Measurements from ENCODE around the gene ADI1. TPM values are rescaled to one million over a fixed set of nuclear protein-coding genes. Genes with fewer than 3 reads are reported as not detected.

ADI1 gene
- total and polyA plus RNA-seq, 2 of the 8 experiments (the other 6 are each of a cell fraction or from before 2014, with no cell fraction given) = 12.2 to 40.2 TPM

- TF ChIP-seq CHD1 (IDR thresholded peaks at IDR 0.05; ENCODE audit: low read depth, low read length) (no peak), KDM5A (IDR thresholded peaks at IDR 0.05; ENCODE audit: low read length) (no peak), ATF2 (IDR thresholded peaks at IDR 0.05; ENCODE audit: low read length) (no peak)
- Histone ChIP-seq H3K56ac (replicated peaks; ENCODE audit: insufficient read length, low read depth, low read length) (no peak overlapping the region), H4K20me1 (replicated peaks in 1 of 2; ENCODE audit: control insufficient read depth in 1 of 2, insufficient read depth in 2 of 2, low read length in 2 of 2) (no peaks in the 10 kb centered on the region), H3K27ac (ENCODE audit: low read depth, low read length) (no peak overlapping the region), H4K91ac (replicated peaks; ENCODE audit: insufficient read length, low read length) (no peak overlapping the region), H2BK15ac (ENCODE audit: low read length) (no peak overlapping the region), H2BK5ac (ENCODE audit: low read depth, low read length) (no peak overlapping the region), H3K4ac (replicated peaks; ENCODE audit: insufficient read length, low read depth, low read length) (no peak overlapping the region), H3K79me1 (ENCODE audit: low read depth, low read length) (no peaks in the 10 kb centered on the region), H3K4me2 (ENCODE audit: insufficient read depth in 1 of 2, low read depth in 2 of 2, low read length in 2 of 2) (no peak overlapping the region), H2AK5ac (ENCODE audit: low read depth, low read length) (no peak overlapping the region), H3K9ac (replicated peaks in 1 of 4; ENCODE audit: extremely low read depth in 1 of 4, low read depth in 3 of 4, low read length in 3 of 4) (0 out of 7 replicates have a peak overlapping the region, but pooled peaks of 1 of the 4 experiments have one; percentile 14), H2BK20ac (ENCODE audit: low read length) (no peak overlapping the region), H4K8ac (ENCODE audit: extremely low read depth, insufficient read depth, low read length) (peak overlapping the region; percentile 20; the same call in 1 of the 2 replicates), H3K27me3 (replicated peaks in 1 of 4; ENCODE audit: control insufficient read depth in 3 of 4, extremely low read depth in 1 of 4, insufficient read depth in 3 of 4, low read length in 3 of 4) (no peaks in the 10 kb centered on the region), H3K18ac (ENCODE audit: extremely low read depth, low read length) (no peak overlapping the region), H2AFZ (ENCODE audit: low read length) (no peak overlapping the region), H3K4me1 (replicated peaks in 1 of 4; ENCODE audit: control insufficient read depth in 3 of 4, insufficient read depth in 4 of 4, low read length in 3 of 4) (peaks cover 5 to 10% (median 9%) of the 10 kb centered on the region in 4 experiments), H4K5ac (ENCODE audit: insufficient read length, low read depth, low read length) (no peak overlapping the region), H2BK12ac (ENCODE audit: low read depth, low read length) (no peak overlapping the region), H3K36me3 (ENCODE audit: control insufficient read depth in 2 of 4, insufficient read depth in 4 of 4, low read length in 3 of 4) (peaks cover 0 to 7% (median 1%) of the 10 kb centered on the region in 4 experiments; a peak in 4 of 8 replicates), H3K9me3 (ENCODE audit: insufficient read depth in 2 of 2, low read depth in 1 of 2, low read length in 1 of 2) (no peaks in the 10 kb centered on the region), H3K4me3 (ENCODE audit: extremely low read depth in 1 of 4, insufficient read depth in 2 of 4, low read depth in 3 of 4, low read length in 4 of 4) (no peak overlapping the region), H2BK120ac (replicated peaks; ENCODE audit: low read depth, low read length) (no peak overlapping the region), H3K79me2 (ENCODE audit: control insufficient read depth in 1 of 2, insufficient read depth in 2 of 2, low read length in 2 of 2) (no peaks in the 10 kb centered on the region), H3K23me2 (ENCODE audit: low read depth, low read length) (no peaks in the 10 kb centered on the region), H3K14ac (ENCODE audit: insufficient read length) (no peak overlapping the region), H3K23ac (ENCODE audit: insufficient read length) (no peak overlapping the region)
- 92% methylated on average over 21 of the region's 21 CpGs; no CpG with 5 or more reads in 1 of the 2 experiments for whole genome bisulfite sequencing, 2 experiments (ENCODE audit: extremely low coverage in 1 of 2, insufficient coverage in 1 of 2, insufficient read length in 1 of 2, insufficient replicate concordance in 2 of 2, low coverage in 1 of 2, low lambda C conversion rate in 2 of 2, missing lambda C conversion rate in 1 of 2)
- ChIA-PET POLR2A (ENCODE audit: partially characterized antibody) (interaction anchor here (0.8 to 1.1 kb wide), 2 partner anchors 9 to 93 kb away, joined by 3 to 5 read pairs; partner anchors contain the start of gene RNASEH1), CTCF (ENCODE audit: partially characterized antibody) (interaction anchor here (0.6 to 12.1 kb wide), 13 partner anchors 8 to 363 kb away, joined by 3 to 152 read pairs (median 4); no protein-coding TSS in a partner anchor)
- DNase-seq (ENCODE audit: low read depth in 1 of 2, low spot score in 2 of 2) = no peak
- FAIRE-seq = no peak
These were observed 54.8 kb downstream of the ADI1 start for GRCh38 chr2:3464401-3465005.

Data from H1 (cell line).